Rectal smooth muscle tissue (tissue), 1 donor: Measurements from ENCODE around the gene BMAL2.

Experiments used
- H3K27ac ChIP-seq: one replicate; pipeline ENCODE4 v1.7.0; 2013; ENCODE audit warnings: low read depth, low read length, inconsistent platforms
- H3K27me3 ChIP-seq: one replicate; pipeline ENCODE4 v1.7.0; 2013; ENCODE audit warnings: low read length; ENCODE audit not compliant: control insufficient read depth, insufficient read depth
- H3K36me3 ChIP-seq: one replicate; pipeline ENCODE4 v1.7.0; 2013; ENCODE audit warnings: low read length; ENCODE audit not compliant: control insufficient read depth, insufficient read depth
- H3K4me1 ChIP-seq: one replicate; pipeline ENCODE4 v1.7.0; 2013; ENCODE audit warnings: low read length; ENCODE audit not compliant: control insufficient read depth, insufficient read depth
- H3K4me3 ChIP-seq: one replicate; pipeline ENCODE4 v1.7.0; 2013; ENCODE audit warnings: low read length
- H3K9ac ChIP-seq: one replicate; pipeline ENCODE4 v1.7.0; 2013; ENCODE audit warnings: low read length

BMAL2 gene

GRCh38 chr12:27300226-27300625, 32.4 kb upstream of the BMAL2 start:
- Histone ChIP-seq H3K27me3 (no peaks in the 10 kb centered on the region), H3K4me1 (peaks cover 13% of the 10 kb centered on the region), H3K27ac (no peak overlapping the region), H3K36me3 (peaks cover 6% of the 10 kb centered on the region), H3K4me3 (no peak overlapping the region), H3K9ac (no peak overlapping the region)

- Histone ChIP-seq H3K4me1 (peaks cover 10% of the 10 kb centered on the region), H3K9ac (no peak overlapping the region), H3K27me3 (no peaks in the 10 kb centered on the region), H3K4me3 (no peak overlapping the region), H3K27ac (peak overlapping the region; percentile 22), H3K36me3 (peaks cover 6% of the 10 kb centered on the region)
Observed at GRCh38 chr12:27303139-27304111, 29.2 kb upstream of the BMAL2 start.

GRCh38 chr12:27304856-27305255, 27.8 kb upstream of the BMAL2 start:
- H3K36me3 ChIP-seq, result peaks cover 4% of the 10 kb centered on the region
- H3K27ac ChIP-seq, result no peak overlapping the region

GRCh38 chr12:27305673-27306456, 26.8 kb upstream of the BMAL2 start:
- Histone ChIP-seq H3K4me3 (no peak overlapping the region), H3K4me1 (peaks cover 6% of the 10 kb centered on the region), H3K27me3 (no peaks in the 10 kb centered on the region), H3K9ac (no peak overlapping the region), H3K36me3 (peaks cover 6% of the 10 kb centered on the region), H3K27ac (peak overlapping the region; percentile 40)

More at GRCh38 chr12:27304856-27305255, 27.8 kb upstream of the BMAL2 start:
- Histone ChIP-seq H3K4me3 (no peak overlapping the region), H3K4me1 (peaks cover 10% of the 10 kb centered on the region), H3K27me3 (no peaks in the 10 kb centered on the region), H3K9ac (no peak overlapping the region)

GRCh38 chr12:27309293-27309994, 23.2 kb upstream of the BMAL2 start:
- Histone ChIP-seq H3K36me3 (peaks cover 4% of the 10 kb centered on the region), H3K9ac (no peak overlapping the region), H3K4me1 (peaks cover 6% of the 10 kb centered on the region), H3K27me3 (no peaks in the 10 kb centered on the region), H3K4me3 (no peak overlapping the region), H3K27ac (no peak overlapping the region)

- Histone ChIP-seq H3K4me1 (peaks cover 6% of the 10 kb centered on the region), H3K27ac (no peak overlapping the region), H3K4me3 (no peak overlapping the region), H3K36me3 (peaks cover 5% of the 10 kb centered on the region), H3K27me3 (no peaks in the 10 kb centered on the region), H3K9ac (no peak overlapping the region)
Observed at GRCh38 chr12:27309995-27310315, 22.7 kb upstream of the BMAL2 start.

GRCh38 chr12:27316947-27317346, 15.7 kb upstream of the BMAL2 start:
- H3K27ac ChIP-seq, result no peak overlapping the region
- no peaks in the 10 kb centered on the region for H3K4me1 ChIP-seq
- no peaks in the 10 kb centered on the region for H3K27me3 ChIP-seq
- H3K36me3 ChIP-seq, result peaks cover 13% of the 10 kb centered on the region
- H3K9ac ChIP-seq, result no peak overlapping the region
- no peak overlapping the region for H3K4me3 ChIP-seq

- Histone ChIP-seq H3K9ac (no peak overlapping the region), H3K4me3 (no peak overlapping the region), H3K36me3 (peaks cover 14% of the 10 kb centered on the region)
Observed at GRCh38 chr12:27319409-27319808, 13.2 kb upstream of the BMAL2 start.

GRCh38 chr12:27319848-27320247, 12.8 kb upstream of the BMAL2 start:
- H3K27ac ChIP-seq, result peak overlapping the region; percentile 14
- H3K4me1 ChIP-seq, result no peaks in the 10 kb centered on the region
- H3K27me3 ChIP-seq, result no peaks in the 10 kb centered on the region
- no peak overlapping the region for H3K4me3 ChIP-seq
- H3K36me3 ChIP-seq, result peaks cover 13% of the 10 kb centered on the region
- H3K9ac ChIP-seq, result no peak overlapping the region

More at GRCh38 chr12:27319409-27319808, 13.2 kb upstream of the BMAL2 start:
- no peaks in the 10 kb centered on the region for H3K4me1 ChIP-seq
- H3K27me3 ChIP-seq, result no peaks in the 10 kb centered on the region
- H3K27ac ChIP-seq, result peak overlapping the region; percentile 14

GRCh38 chr12:27324530-27324929, 8.1 kb upstream of the BMAL2 start:
- Histone ChIP-seq H3K36me3 (peaks cover 13% of the 10 kb centered on the region), H3K27me3 (no peaks in the 10 kb centered on the region), H3K4me1 (no peaks in the 10 kb centered on the region), H3K4me3 (no peak overlapping the region), H3K9ac (no peak overlapping the region), H3K27ac (no peak overlapping the region)

GRCh38 chr12:27330846-27331245, 1.8 kb upstream of the BMAL2 start:
- H3K9ac ChIP-seq, result no peak overlapping the region
- H3K27me3 ChIP-seq, result no peaks in the 10 kb centered on the region
- H3K27ac ChIP-seq, result peak overlapping the region; percentile 60
- peaks cover 11% of the 10 kb centered on the region for H3K4me1 ChIP-seq
- no peak overlapping the region for H3K4me3 ChIP-seq
- H3K36me3 ChIP-seq, result peaks cover 7% of the 10 kb centered on the region

GRCh38 chr12:27331291-27331926, 1.2 kb upstream of the BMAL2 start:
- Histone ChIP-seq H3K27me3 (no peaks in the 10 kb centered on the region), H3K9ac (no peak overlapping the region), H3K4me1 (peaks cover 11% of the 10 kb centered on the region), H3K27ac (peak overlapping the region; percentile 60), H3K36me3 (peaks cover 4% of the 10 kb centered on the region), H3K4me3 (peak overlapping the region; percentile 77)
